ENCODE data around the gene ADH7. TPM values are rescaled to one million over a fixed set of nuclear protein-coding genes. Genes with fewer than 3 reads are reported as not detected.

The ADH7 gene
- total and polyA plus RNA-seq, 2 of the 4 experiments (the other 2 are of a cell fraction), result not detected

DNA sequence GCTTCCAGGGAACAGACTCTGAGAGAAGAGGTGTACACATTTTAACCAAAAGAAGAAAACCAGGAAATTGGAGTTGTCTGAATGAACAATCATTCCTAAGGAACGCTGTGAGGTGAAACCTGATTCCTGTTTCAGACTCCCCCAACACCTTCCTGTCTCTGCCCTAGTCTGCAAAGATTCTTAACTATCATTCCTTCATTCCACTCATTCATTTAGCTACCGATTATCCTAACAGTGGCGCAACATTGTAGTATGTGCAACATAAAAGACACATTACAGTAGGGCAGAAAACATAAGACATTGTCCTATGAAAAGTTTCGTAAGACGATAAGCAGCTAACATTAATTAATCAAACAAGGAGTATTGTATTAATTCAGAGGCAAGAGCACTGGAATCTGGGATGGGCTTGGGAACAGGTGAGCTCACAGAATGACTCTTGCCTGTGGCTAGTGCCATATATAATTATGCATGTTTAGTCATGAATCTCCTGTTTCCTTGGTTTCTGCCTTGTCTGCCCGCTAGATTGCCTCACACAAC, 23.8 kb upstream of the ADH7 start:
- H4K5ac ChIP-seq (ENCODE audit: low read depth, low read length), result no peak overlapping the region
- H3K14ac ChIP-seq (replicated peaks; ENCODE audit: low read depth, low read length), result no peak overlapping the region
- H3K4ac ChIP-seq (ENCODE audit: low read depth, low read length), result no peak overlapping the region
- no peaks in the 10 kb centered on the region for H3K9me3 ChIP-seq (ENCODE audit: control insufficient read depth, insufficient read depth, low read length)
- TF ChIP-seq CHD1 (IDR thresholded peaks at IDR 0.05; ENCODE audit: low read depth, low read length) (no peak), RFX5 (IDR thresholded peaks at IDR 0.05; ENCODE audit: low read depth, low read length) (no peak), MAFK (IDR thresholded peaks at IDR 0.05; ENCODE audit: low read depth, low read length) (no peak), CEBPB (IDR thresholded peaks at IDR 0.05; ENCODE audit: low read depth, low read length) (0 out of 2 replicates have a peak, but pooled peaks have one; percentile 8), BHLHE40 (IDR thresholded peaks at IDR 0.05; ENCODE audit: low read depth, low read length) (no peak)
- WGBS, 2 experiments (ENCODE audit: extremely low coverage in 2 of 2, insufficient read length in 1 of 2), result no CpG with 5 or more reads among the region's 6 CpGs
- H3K56ac ChIP-seq (ENCODE audit: extremely low read depth, insufficient read depth, low read length), result no peak overlapping the region
- no peak overlapping the region for H2AK9ac ChIP-seq (replicated peaks; ENCODE audit: low read depth, low read length, poor library complexity)
- no peak overlapping the region for H3K9ac ChIP-seq (ENCODE audit: low read depth, low read length)
- H2BK120ac ChIP-seq (ENCODE audit: low read depth, low read length), result no peak overlapping the region
- H3K4me2 ChIP-seq (ENCODE audit: low read depth, low read length), result no peak overlapping the region
- no peaks in the 10 kb centered on the region for H3K79me1 ChIP-seq (ENCODE audit: low read depth in 1 of 2, low read length in 2 of 2)
- no peak overlapping the region for H2AK5ac ChIP-seq (ENCODE audit: low read depth, low read length)
- H3K36me3 ChIP-seq (ENCODE audit: control insufficient read depth, insufficient read depth, low read length), result no peaks in the 10 kb centered on the region
- H4K91ac ChIP-seq (ENCODE audit: insufficient read depth, low read depth, low read length), result no peak overlapping the region
- no peak overlapping the region for H2AFZ ChIP-seq (replicated peaks; ENCODE audit: low read length, poor library complexity)
- H3K27ac ChIP-seq (ENCODE audit: insufficient read depth, low read length), result no peak overlapping the region
- dilution Hi-C loops (cut with HindIII; ENCODE audit: low sequenced_read_pairs, unreplicated experiment) (no loop called here), in situ Hi-C loops (cut with MboI; ENCODE audit: low sequenced_read_pairs) (no loop called here), intact Hi-C loops (cut with micrococcal nuclease) (no loop called here)
- DNase-seq (peak; percentile 4), ATAC-seq (ENCODE audit: low read depth) (no peak; the same call in 1 of the 2 replicates)
- H3K23ac ChIP-seq (ENCODE audit: low read depth, low read length), result no peak overlapping the region
- BruUV-seq (replicated peaks), result no TSS peak
- CTCF ChIA-PET, result no interaction called here
- no peak overlapping the region for H2BK20ac ChIP-seq (ENCODE audit: low read depth, low read length)
- no peaks in the 10 kb centered on the region for H4K20me1 ChIP-seq (ENCODE audit: insufficient read depth, low read length)
- no peak overlapping the region; the same call in 1 of the 2 replicates for H3K18ac ChIP-seq (ENCODE audit: low read depth, low read length)
- H3K4me1 ChIP-seq (ENCODE audit: control insufficient read depth, insufficient read depth, low read length), result no peaks in the 10 kb centered on the region
- no peak overlapping the region for H3K4me3 ChIP-seq (ENCODE audit: insufficient read depth, low read depth, low read length)
- POLR2A ChIA-PET (ENCODE audit: unreplicated experiment), result no interaction called here
- H2BK15ac ChIP-seq (ENCODE audit: low read depth, low read length), result no peak overlapping the region
- H3K9me1 ChIP-seq (ENCODE audit: insufficient read depth, low read length), result no peaks in the 10 kb centered on the region
- H2BK5ac ChIP-seq (ENCODE audit: low read depth, low read length, poor library complexity, severe bottlenecking), result no peak overlapping the region
- H3K27me3 ChIP-seq (ENCODE audit: control insufficient read depth, insufficient read depth, low read length), result peaks cover 5% of the 10 kb centered on the region; the same call in 1 of the 2 replicates
- no peak overlapping the region for H4K8ac ChIP-seq (ENCODE audit: low read depth in 2 of 2, low read length in 2 of 2)
